Activated naive CD8-positive, alpha-beta T cell treated with anti-CD3 and anti-CD28 coated beads for 36 hours (primary cell): ENCODE data around the gene RBPMS2. TPM values are rescaled to one million over a fixed set of nuclear protein-coding genes. Genes with fewer than 3 reads are reported as not detected.

Experiments used
- DNase-seq: peaks from one replicate; pipeline ENCODE4 v3.0.0; 2021
- H3K27ac Mint-ChIP-seq: one replicate; pipeline ENCODE4 v1.8.0; 2022; ENCODE audit warnings: mild to moderate bottlenecking, moderate library complexity, mixed read lengths
- H3K27me3 Mint-ChIP-seq: one replicate; pipeline ENCODE4 v1.8.0; 2022; ENCODE audit warnings: mild to moderate bottlenecking, mixed read lengths
- H3K36me3 Mint-ChIP-seq: one replicate; pipeline ENCODE4 v1.8.0; 2021; ENCODE audit warnings: mild to moderate bottlenecking, mixed read lengths
- H3K4me1 Mint-ChIP-seq: one replicate; pipeline ENCODE4 v1.8.0; 2021; ENCODE audit warnings: mixed read lengths
- H3K4me3 Mint-ChIP-seq: one replicate; pipeline ENCODE4 v1.8.0; 2022; ENCODE audit warnings: mild to moderate bottlenecking, moderate library complexity, mixed read lengths
- H3K9me3 Mint-ChIP-seq: one replicate; pipeline ENCODE4 v1.8.0; 2022; ENCODE audit warnings: mixed read lengths
- total RNA-seq, 2 experiments: library from RNA; stranded (reverse); gene quantifications; one replicate each; pipeline ENCODE4 v1.2.3, GENCODE V29; 2021

RBPMS2 gene
- total RNA-seq, 2 experiments from 2014 or later = not detected

DNA sequence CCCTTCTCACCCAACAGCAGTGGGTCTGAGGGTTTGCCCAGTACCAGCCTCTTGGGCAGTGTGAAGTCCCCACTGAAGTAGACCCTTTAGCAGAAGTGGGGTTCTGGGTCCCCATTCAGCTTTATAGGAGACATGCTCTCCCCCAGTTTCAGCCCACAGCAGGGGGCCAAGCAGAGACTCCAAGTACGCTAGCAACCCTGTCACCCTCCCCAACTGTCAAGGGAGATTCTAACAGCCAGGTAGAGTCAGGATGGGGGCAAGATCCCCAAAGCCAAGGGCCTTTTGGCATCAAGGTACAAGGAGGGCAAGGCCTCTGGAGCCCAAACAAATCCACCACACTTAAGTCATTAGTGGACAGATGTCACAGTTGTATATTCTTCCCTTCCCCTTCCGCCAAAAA lies 1.8 kb downstream of the RBPMS2 start:
- Mint-ChIP-seq H3K4me3 (no peak overlapping the region), H3K27me3 (peaks cover 60% of the 10 kb centered on the region), H3K4me1 (peaks cover 2% of the 10 kb centered on the region), H3K36me3 (no peaks in the 10 kb centered on the region), H3K9me3 (no peaks in the 10 kb centered on the region), H3K27ac (no peak overlapping the region)
- no peak for DNase-seq

DNA sequence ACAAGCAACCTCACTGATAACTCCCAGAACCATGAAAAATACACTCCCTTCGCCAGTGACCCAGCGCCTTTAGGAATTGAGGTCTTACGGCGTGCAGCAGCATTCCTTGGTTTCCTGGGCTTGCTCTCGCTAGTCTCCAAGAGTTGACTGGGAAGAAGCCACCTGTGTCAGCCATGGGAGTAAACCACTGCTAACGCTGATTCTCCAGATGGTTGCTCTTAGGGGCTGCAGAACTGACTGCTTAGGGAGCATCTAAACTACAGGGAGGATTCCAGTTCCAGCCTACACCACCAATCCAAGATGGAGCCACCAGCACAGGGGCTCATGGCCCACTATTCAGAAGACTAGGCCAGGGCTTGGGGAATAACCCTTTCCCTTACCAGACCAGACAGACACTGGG lies 2.4 kb downstream of the RBPMS2 start:
- Mint-ChIP-seq H3K27me3 (peaks cover 55% of the 10 kb centered on the region), H3K36me3 (no peaks in the 10 kb centered on the region), H3K4me1 (peaks cover 2% of the 10 kb centered on the region), H3K4me3 (no peak overlapping the region), H3K9me3 (no peaks in the 10 kb centered on the region), H3K27ac (no peak overlapping the region)
- no peak for DNase-seq

DNA sequence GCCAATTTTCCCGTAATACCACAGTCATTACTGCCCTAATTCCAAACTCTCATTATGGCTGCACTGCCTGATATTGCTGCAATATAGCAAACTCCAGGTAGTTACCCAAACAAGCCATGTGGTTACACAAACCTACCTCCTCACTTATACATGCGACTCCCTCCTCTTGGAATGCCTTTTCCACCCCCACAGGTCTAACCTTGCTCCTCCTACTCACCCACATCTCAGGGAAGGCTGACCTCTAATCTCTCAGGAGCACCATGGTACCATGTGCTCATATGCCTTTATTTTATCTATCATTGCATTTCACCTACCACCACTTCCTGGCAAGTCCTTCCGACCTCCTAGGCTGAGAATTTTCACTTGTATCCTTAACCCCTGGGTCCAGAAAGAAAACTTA lies 2.9 kb downstream of the RBPMS2 start:
- H3K4me3 Mint-ChIP-seq = no peak overlapping the region
- H3K4me1 Mint-ChIP-seq = peaks cover 5% of the 10 kb centered on the region
- no peaks in the 10 kb centered on the region for H3K9me3 Mint-ChIP-seq
- H3K27ac Mint-ChIP-seq = no peak overlapping the region
- H3K36me3 Mint-ChIP-seq = no peaks in the 10 kb centered on the region
- DNase-seq = no peak
- H3K27me3 Mint-ChIP-seq = peaks cover 50% of the 10 kb centered on the region

DNA sequence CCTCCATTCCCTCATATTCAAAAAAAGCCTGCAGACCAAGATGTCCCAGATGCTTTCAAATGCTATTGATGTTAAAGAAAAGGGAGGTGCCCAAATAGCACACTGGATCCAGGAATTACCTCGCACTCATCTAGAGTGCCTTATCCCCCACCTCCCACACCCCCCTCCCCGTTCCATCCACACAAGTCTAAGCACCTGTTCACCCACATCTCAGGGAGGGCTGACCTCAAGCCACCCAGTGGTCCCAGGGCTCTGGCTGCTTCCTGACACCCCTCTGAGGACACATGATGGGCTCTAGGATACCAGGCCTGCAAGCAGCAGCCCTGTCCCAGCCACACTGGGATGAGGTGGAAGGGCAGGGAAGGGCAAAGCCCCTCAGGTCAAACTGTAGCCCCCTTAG lies 4.8 kb downstream of the RBPMS2 start:
- H3K4me1 Mint-ChIP-seq = peaks cover 2% of the 10 kb centered on the region
- no peak overlapping the region for H3K4me3 Mint-ChIP-seq
- no peaks in the 10 kb centered on the region for H3K9me3 Mint-ChIP-seq
- DNase-seq = no peak
- no peak overlapping the region for H3K27ac Mint-ChIP-seq
- H3K36me3 Mint-ChIP-seq = no peaks in the 10 kb centered on the region
- H3K27me3 Mint-ChIP-seq = peaks cover 31% of the 10 kb centered on the region

DNA sequence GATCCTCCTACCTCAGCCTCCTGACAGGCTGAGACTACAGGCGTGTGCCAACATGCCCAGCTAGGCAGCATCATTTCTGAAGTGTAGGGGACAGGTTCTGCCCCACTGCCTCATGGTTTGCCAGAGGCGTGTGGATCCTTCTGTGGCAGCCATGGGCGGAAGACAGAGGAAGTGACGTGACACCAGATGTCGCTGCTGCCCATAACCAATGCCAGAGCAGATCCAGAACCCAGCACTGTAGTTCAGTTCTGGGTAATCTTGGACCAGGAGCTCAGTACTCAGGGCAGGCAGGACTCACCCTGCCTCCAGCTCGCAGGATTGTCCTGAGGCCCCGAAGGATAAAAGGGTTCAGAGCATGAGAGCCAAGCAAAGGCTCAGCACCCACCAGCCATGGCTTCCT lies 8.2 kb downstream of the RBPMS2 start:
- H3K27me3 Mint-ChIP-seq = peaks cover 6% of the 10 kb centered on the region

DNA sequence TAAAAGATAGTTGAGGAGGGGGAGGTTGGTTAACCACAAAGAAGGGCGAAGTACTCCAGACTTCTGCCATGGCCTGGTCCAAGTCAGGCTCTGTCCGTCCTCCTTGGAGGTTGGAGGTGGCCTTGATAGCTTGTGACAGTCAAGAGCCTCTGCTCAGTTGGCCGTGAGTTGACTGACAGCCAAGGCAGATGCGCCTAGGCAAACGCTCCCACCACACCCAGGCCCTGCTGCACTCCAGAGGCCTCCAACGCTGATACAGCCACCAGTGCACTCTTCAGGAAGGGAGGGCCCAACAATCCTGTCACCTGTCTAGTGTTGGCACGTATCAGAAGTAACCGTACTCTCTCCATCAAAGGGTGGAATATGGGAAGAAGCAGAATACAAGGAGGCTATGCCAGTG lies 9.3 kb downstream of the RBPMS2 start:
- no peak for DNase-seq
- H3K27ac Mint-ChIP-seq = no peak overlapping the region
- no peaks in the 10 kb centered on the region for H3K9me3 Mint-ChIP-seq
- H3K27me3 Mint-ChIP-seq = peaks cover 2% of the 10 kb centered on the region
- H3K4me3 Mint-ChIP-seq = no peak overlapping the region
- H3K4me1 Mint-ChIP-seq = peaks cover 2% of the 10 kb centered on the region
- H3K36me3 Mint-ChIP-seq = no peaks in the 10 kb centered on the region

More for the DNA sequence above, 8.2 kb downstream of the RBPMS2 start:
- no peak for DNase-seq
- Mint-ChIP-seq H3K4me3 (no peak overlapping the region), H3K9me3 (no peaks in the 10 kb centered on the region), H3K27ac (no peak overlapping the region), H3K36me3 (no peaks in the 10 kb centered on the region), H3K4me1 (peaks cover 2% of the 10 kb centered on the region)

DNA sequence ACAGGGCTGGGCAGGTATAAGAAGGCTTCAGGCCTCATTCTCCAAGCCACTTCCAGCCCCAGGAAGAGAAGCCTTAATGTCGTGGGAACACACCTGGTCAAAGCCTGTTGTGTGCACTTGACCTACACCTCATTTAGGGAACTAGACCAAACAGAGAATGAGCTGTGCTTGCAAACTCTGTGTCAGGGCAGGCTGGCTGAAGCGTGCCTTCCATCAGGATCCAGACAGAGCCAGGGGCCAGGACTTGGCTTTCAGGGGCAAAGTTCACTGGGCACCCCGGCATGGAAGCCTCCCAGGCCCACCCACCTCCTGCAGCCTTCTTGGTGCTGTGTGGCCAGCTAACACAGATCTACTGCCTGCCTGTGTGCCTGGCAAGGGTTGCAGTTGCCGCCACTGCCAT lies 11.5 kb downstream of the RBPMS2 start:
- Mint-ChIP-seq H3K27me3 (no peaks in the 10 kb centered on the region), H3K4me3 (no peak overlapping the region), H3K27ac (no peak overlapping the region), H3K9me3 (no peaks in the 10 kb centered on the region), H3K36me3 (no peaks in the 10 kb centered on the region), H3K4me1 (peaks cover 2% of the 10 kb centered on the region)
- DNase-seq = no peak

DNA sequence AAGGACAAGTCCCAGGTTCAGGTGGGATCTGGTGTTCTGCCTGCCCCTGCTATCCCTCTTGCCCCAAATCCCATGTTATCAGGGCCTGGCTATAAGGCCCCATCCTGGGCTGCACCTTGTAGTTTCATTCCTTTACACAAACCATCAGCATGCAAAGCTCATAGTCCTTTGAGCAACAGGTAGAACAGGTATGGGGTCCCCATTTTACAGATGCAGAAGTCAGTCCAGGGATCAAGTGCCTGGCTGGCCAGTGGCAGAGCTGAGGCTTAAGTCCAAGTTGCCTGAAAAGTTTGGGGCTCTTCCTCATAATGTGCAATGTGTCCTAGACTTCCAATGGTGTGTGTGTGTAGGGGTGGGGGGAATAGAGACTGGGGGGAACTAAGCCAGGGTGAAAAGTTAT lies 11.9 kb downstream of the RBPMS2 start:
- no peaks in the 10 kb centered on the region for H3K27me3 Mint-ChIP-seq
- H3K4me1 Mint-ChIP-seq = peaks cover 2% of the 10 kb centered on the region
- H3K4me3 Mint-ChIP-seq = no peak overlapping the region
- no peaks in the 10 kb centered on the region for H3K9me3 Mint-ChIP-seq
- H3K27ac Mint-ChIP-seq = no peak overlapping the region
- no peak for DNase-seq
- H3K36me3 Mint-ChIP-seq = no peaks in the 10 kb centered on the region

DNA sequence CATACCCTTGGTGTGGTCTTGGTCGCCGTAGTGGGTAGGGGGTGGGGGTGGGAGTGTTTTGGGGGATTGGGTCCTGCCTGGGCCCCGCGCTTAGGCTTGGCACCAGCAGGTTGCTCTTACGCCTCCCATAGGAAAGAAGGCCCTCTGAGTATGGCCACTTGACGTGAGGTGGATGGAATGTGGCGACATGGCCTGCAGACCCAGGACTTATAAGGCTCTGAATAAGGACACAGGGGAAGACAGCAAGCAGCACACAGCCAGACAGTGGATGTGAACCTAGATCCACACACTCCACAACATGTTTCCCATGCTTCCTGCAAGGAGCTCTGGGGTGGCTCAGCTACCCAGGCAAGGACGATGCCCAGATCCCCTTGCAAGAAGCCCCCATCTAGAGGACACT lies 12.4 kb downstream of the RBPMS2 start:
- no peaks in the 10 kb centered on the region for H3K27me3 Mint-ChIP-seq
- H3K4me1 Mint-ChIP-seq = peaks cover 2% of the 10 kb centered on the region
- DNase-seq = no peak
- H3K4me3 Mint-ChIP-seq = no peak overlapping the region
- no peaks in the 10 kb centered on the region for H3K9me3 Mint-ChIP-seq
- no peak overlapping the region for H3K27ac Mint-ChIP-seq
- H3K36me3 Mint-ChIP-seq = no peaks in the 10 kb centered on the region

DNA sequence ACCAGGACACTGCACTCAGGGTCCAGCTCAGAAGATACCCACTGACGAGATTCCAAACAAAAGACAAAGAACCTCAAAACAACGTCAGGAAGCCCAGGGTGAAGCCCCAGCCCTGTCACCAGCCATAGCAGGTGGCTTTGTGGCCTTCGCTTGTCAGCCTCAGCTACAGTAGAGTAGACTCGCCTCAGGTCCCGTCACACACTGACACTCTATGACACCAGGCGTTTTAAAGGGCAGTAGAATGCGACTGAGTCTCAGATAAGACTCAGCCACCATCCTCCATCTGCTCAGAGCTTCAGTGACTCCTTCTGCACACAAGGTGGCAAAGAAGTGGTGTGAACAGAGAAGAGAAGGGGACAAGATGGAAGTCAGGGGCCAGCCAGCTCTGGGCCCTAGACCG lies 12.8 kb downstream of the RBPMS2 start:
- Mint-ChIP-seq H3K4me3 (no peak overlapping the region), H3K27ac (no peak overlapping the region), H3K9me3 (no peaks in the 10 kb centered on the region), H3K4me1 (peaks cover under 1% of the 10 kb centered on the region), H3K36me3 (no peaks in the 10 kb centered on the region), H3K27me3 (no peaks in the 10 kb centered on the region)
- DNase-seq = no peak

DNA sequence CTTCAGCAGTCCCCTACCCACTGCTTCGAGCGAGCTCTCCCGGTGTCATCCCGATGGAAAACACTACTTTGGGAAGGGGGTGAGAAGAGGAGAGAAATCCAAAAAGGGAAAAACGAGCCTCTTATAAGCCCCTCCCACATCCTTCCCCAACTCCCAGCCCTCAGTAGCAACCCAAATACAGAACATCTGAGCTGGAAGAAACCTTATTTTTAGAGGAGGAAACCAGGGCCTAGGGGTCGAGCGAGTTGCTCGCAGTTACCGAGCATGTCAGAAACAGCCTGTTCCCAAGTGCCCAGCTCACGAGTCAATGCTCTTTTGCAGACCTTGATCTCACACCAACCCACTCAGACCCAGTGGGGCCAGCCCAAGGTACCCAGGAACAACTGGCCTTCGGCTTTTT lies 14.2 kb downstream of the RBPMS2 start:
- no peaks in the 10 kb centered on the region for H3K4me1 Mint-ChIP-seq
- DNase-seq = no peak
- H3K4me3 Mint-ChIP-seq = no peak overlapping the region
- H3K36me3 Mint-ChIP-seq = no peaks in the 10 kb centered on the region
- no peak overlapping the region for H3K27ac Mint-ChIP-seq
- no peaks in the 10 kb centered on the region for H3K27me3 Mint-ChIP-seq
- no peaks in the 10 kb centered on the region for H3K9me3 Mint-ChIP-seq

DNA sequence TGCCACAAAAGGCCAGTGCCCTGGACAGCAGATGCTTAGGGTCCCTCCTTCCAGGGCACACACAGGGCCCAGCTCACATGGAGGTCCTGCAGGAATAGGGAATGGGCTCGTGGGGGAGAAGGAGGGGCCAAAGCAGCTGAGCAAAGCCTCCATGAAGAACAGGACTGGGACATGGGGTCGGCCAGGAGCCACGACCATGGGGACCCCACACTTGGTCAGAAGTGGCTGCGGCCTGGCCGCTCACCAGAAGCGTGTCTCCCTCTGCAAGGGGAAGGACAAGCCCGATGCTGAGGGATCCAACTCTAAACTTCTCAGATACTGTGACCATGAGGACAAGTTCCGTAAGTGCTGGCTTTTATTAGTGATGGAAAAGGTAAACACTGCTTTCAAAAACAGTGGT lies 15.3 kb downstream of the RBPMS2 start:
- no peak for DNase-seq
- Mint-ChIP-seq H3K27me3 (no peaks in the 10 kb centered on the region), H3K9me3 (no peaks in the 10 kb centered on the region), H3K27ac (no peak overlapping the region), H3K4me1 (no peaks in the 10 kb centered on the region), H3K36me3 (no peaks in the 10 kb centered on the region), H3K4me3 (no peak overlapping the region)

DNA sequence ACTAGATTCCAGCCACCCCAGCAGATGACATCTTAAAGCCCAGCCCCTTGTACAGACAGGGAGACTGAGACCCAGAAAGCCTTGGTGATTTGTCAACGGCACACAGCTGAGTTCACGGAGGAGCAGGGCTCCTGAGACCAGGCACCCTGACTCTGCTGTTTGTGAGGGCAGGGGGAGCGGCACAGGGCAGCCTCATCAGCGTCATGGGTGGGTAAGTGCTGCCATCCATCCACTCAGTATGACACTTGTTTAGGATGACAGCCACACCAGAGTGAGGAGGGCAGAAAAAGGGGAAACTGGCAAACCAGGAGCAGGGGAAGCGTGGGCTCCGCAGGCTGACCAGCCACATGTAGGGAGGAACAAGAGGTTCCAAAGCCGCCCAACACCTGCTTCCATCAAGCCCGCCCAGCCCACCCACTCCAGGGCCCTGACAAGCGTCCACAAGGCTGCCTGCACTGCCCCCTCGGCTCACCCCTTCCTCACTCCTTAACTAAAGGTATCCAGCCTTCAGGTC lies 19.9 kb downstream of the RBPMS2 start:
- Mint-ChIP-seq H3K27me3 (no peaks in the 10 kb centered on the region), H3K4me3 (no peak overlapping the region), H3K9me3 (no peaks in the 10 kb centered on the region), H3K36me3 (no peaks in the 10 kb centered on the region), H3K4me1 (no peaks in the 10 kb centered on the region), H3K27ac (peak overlapping the region; percentile 42)
- no peak for DNase-seq

DNA sequence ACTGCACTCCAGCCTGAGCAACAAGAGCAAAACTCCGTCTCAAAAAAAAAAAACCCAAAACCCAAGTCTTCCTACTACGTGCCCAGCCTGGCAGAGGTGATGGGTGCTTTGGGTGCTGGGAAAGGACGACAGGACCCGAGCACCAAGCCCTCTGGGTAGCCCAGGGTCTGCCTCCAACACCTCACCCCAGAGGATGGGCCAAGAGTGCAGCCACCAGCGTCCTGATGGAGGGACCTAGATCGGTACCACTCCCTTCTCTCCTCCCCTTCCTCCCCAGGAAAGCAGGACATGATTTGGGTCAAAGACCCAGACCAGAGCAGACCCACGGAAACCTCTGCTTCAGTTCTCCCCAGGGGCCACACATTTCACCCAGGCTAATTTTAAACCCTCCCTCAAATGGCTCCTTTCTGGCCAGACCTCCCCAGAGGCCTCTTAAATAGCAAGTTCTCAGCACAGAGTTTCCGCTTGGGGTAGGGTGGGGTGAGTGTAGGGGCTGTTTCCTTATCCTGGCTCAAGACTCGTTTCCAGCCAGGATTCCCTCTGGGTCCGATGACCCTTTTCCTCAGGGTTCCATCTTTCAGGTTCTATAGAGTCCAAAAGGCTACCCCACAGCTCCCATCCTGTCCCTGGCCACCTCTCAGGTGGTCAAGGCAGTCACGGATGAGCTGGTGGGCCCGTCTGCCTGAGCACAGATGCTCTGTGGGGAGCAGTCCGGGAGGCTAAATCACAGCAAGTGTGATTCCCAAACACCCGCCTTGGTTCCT lies 20.5 kb downstream of the RBPMS2 start:
- no peak for DNase-seq
- Mint-ChIP-seq H3K36me3 (no peaks in the 10 kb centered on the region), H3K27me3 (no peaks in the 10 kb centered on the region), H3K27ac (no peak overlapping the region), H3K4me1 (no peaks in the 10 kb centered on the region), H3K4me3 (no peak overlapping the region), H3K9me3 (no peaks in the 10 kb centered on the region)

DNA sequence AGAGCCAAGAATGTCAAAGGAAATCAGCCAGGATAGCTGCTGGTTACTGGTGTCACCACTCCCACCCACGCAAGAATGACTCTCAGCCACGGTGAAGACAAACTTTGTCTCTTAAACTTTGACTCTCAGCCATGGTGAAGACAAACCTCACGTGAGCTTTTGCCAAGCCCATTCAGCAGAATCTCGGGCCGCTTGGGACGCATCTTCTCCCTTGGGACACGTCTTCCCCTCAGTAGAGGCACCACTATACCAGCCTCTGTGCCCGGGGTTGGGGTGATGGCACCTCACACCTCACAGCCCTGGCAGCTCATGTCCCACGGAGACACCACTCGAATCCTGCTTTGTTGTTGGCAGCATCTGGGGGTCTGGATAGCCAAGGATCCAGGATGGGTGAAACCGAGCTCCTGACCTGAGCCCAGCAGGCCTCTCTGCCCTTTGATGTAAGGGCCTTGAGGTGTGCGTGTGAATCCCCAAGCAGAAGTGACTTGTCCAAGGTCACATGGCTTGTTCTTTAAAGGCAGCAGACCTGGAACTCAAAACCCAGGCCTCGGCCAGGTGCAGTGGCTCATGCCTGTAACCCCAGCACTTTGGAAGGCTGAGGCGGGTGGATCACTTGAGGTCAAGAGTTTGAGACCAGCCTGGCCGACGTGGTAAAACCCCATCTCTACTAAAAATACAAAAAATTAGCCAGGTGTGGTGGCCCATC lies 21.8 kb downstream of the RBPMS2 start:
- H3K4me1 Mint-ChIP-seq = no peaks in the 10 kb centered on the region
- H3K27me3 Mint-ChIP-seq = no peaks in the 10 kb centered on the region
- H3K4me3 Mint-ChIP-seq = no peak overlapping the region
- no peaks in the 10 kb centered on the region for H3K9me3 Mint-ChIP-seq
- H3K27ac Mint-ChIP-seq = no peak overlapping the region
- DNase-seq = no peak
- H3K36me3 Mint-ChIP-seq = no peaks in the 10 kb centered on the region

DNA sequence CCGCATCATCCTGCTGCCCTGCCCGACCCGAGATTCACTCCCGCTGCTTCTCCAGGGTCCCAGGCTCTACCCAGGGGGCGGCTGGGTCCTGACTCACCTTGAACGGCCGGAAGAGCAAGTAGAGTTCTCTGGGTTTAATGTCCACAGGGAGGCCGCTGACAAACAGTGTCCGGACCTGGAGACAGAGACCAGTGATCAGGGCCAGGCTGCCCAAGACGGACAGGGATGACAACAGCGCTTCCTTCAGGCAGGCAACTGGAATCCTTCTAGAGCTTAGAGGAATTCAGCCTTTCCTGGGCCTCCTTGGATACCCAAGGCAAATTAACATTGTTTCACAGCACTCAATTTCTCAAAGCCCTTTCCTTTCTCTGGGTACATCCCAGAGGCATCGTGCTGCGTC lies 23.9 kb downstream of the RBPMS2 start:
- H3K4me3 Mint-ChIP-seq = no peak overlapping the region
- no peak for DNase-seq
- no peaks in the 10 kb centered on the region for H3K9me3 Mint-ChIP-seq
- no peak overlapping the region for H3K27ac Mint-ChIP-seq
- H3K36me3 Mint-ChIP-seq = no peaks in the 10 kb centered on the region
- H3K4me1 Mint-ChIP-seq = no peaks in the 10 kb centered on the region
- no peaks in the 10 kb centered on the region for H3K27me3 Mint-ChIP-seq
